Tibial artery (tissue), 4 donors: ENCODE measurements around the gene USPL1.

ENCODE experiments used
- DNase-seq, 2 donors: peaks; one replicate each; pipeline ENCODE4 v3.0.0-alpha.2; 2019
- H3K27ac ChIP-seq, 2 donors: fragments of 200-600 bp; sonication (generic) in 1 of 2; 1 replicate in 1 of 2; 2 replicates in 1 of 2; pipeline ENCODE4 v1.5.1; 2018 to 2019; ENCODE audit warnings: mild to moderate bottlenecking in 1 of 2
- H3K27me3 ChIP-seq, 2 donors: fragments of 200-600 bp; sonication (generic) in 1 of 2; one replicate each; pipeline versions ENCODE4 v1.5.1 to v1.6.0; 2016 to 2019
- H3K36me3 ChIP-seq, 3 donors: fragments of 200-600 bp; sonication (generic) in 2 of 3; one replicate each; pipeline ENCODE4 v1.5.1; 2016 to 2019; ENCODE audit warnings: mild to moderate bottlenecking in 2 of 3
- H3K4me1 ChIP-seq, 4 donors: fragments of 200-600 bp; sonication (generic) in 2 of 4; 1 replicate in 3 of 4; 2 replicates in 1 of 4; pipeline ENCODE4 v1.5.1; 2016 to 2019
- H3K4me3 ChIP-seq, 2 donors: fragments of 200-600 bp; sonication (generic) in 1 of 2; 1 replicate in 1 of 2; 2 replicates in 1 of 2; pipeline ENCODE4 v1.5.1; 2018 to 2019; ENCODE audit warnings: mild to moderate bottlenecking in 2 of 2
- H3K9me3 ChIP-seq, 3 donors: fragments of 200-600 bp; sonication (generic) in 1 of 3; one replicate each; pipeline ENCODE4 v1.5.1; 2016 to 2019
- intact Hi-C: fragments of 100-400 bp; cut with DNase I; formaldehyde crosslinking; loops from one replicate; pipeline ENCODE4 v1.15.0; 2023; ENCODE audit warnings: low total_unique reads
- TF ChIP-seq, protein P1 (sequence below), 2 experiments: fragments of 200-600 bp in 1 of 2; fragments of 450-650 bp in 1 of 2; IDR thresholded peaks; one replicate each; pipeline ENCODE4 v1.5.1; 2017 to 2019; ENCODE audit warnings: antibody characterized with exemption in 2 of 2, mild to moderate bottlenecking in 1 of 2, moderate library complexity in 1 of 2

The USPL1 gene

DNA sequence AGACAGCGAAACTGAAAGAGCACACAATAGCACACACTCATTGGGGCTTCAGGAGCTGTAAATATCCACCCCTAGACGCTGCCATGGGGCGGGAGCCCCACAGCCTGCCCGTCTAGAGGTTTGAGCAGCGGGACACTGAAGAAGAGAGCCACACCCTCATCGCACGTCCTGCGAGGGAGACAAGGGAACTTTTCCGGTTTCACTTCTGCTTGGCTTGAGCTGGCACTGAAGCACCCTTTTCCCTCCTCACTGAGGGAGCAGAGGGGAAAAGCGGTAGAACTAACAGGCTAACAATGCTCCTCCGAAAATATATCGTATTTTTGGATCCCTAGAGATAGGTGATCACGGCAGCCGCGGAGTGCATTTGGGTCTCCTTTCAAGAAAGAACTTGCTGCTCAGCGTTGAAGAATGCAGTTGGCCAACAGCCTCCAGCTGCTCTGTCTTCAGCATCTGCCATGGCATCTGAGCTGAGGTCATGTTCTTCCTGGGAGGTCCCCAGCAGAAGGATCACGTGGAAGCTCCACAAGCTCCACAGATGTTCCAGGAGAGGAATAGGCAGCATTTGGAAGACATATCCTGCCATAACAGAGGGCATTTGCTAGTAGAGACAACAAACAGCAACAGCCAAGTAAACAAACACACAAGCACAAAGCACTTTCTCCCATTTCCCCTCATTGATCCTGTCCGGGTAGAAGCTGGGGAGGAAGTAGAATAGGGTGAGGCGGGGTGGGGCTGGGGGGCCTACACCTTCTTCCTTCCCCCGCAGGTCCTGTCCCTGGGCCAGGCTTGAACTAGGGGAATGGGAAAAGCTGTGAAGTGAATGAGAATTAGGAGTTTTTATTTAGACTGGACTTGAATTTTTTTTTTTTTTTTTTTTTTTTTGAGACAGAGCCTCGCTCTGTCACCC, 72.8 kb downstream of the USPL1 start:
- Histone ChIP-seq H3K4me3 (peak overlapping the region; percentile 43 to 46), H3K9me3 (no peaks in the 10 kb centered on the region), H3K27me3 (no peaks in the 10 kb centered on the region), H3K27ac (peak overlapping the region; percentile 35 to 46), H3K4me1 (peaks cover 0 to 11% (median 2%) of the 10 kb centered on the region in 4 donors), H3K36me3 (no peaks in the 10 kb centered on the region)
- intact Hi-C loops: no loop called here
- TF ChIP-seq, protein P1, sequence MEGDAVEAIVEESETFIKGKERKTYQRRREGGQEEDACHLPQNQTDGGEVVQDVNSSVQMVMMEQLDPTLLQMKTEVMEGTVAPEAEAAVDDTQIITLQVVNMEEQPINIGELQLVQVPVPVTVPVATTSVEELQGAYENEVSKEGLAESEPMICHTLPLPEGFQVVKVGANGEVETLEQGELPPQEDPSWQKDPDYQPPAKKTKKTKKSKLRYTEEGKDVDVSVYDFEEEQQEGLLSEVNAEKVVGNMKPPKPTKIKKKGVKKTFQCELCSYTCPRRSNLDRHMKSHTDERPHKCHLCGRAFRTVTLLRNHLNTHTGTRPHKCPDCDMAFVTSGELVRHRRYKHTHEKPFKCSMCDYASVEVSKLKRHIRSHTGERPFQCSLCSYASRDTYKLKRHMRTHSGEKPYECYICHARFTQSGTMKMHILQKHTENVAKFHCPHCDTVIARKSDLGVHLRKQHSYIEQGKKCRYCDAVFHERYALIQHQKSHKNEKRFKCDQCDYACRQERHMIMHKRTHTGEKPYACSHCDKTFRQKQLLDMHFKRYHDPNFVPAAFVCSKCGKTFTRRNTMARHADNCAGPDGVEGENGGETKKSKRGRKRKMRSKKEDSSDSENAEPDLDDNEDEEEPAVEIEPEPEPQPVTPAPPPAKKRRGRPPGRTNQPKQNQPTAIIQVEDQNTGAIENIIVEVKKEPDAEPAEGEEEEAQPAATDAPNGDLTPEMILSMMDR (IDR thresholded peaks at IDR 0.05): no peak
- DNase-seq: peak; percentile 77 to 81

DNA sequence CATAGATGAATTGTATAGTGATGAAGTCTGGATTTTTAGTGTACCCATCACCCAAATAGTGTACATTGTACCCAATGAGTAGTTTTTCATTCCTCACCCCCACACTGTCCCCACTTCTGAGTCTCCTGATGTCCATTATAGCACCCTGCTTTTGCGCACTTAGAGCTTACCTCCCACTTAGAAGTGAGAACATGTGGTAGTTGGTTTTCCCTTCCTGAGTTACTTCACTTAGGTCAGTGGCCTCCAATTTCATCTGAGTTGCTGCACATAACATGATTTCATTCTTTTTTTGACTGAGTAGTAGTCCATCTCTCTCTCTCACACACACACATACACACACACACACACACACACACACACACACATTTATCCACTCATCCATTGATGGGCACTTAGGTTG, 74.4 kb downstream of the USPL1 start:
- intact Hi-C loops: no loop called here
- H3K9me3 ChIP-seq: no peaks in the 10 kb centered on the region

GRCh38 chr13:30696278-30697176, 78.8 kb downstream of the USPL1 start:
- Histone ChIP-seq H3K27ac (peak overlapping the region in 1 of 2 donors; percentile 42), H3K4me1 (peaks cover 0 to 32% (median 16%) of the 10 kb centered on the region in 4 donors), H3K9me3 (no peaks in the 10 kb centered on the region), H3K4me3 (no peak overlapping the region), H3K36me3 (no peaks in the 10 kb centered on the region), H3K27me3 (no peaks in the 10 kb centered on the region)
- TF ChIP-seq, protein P1 (IDR thresholded peaks at IDR 0.05): no peak
- intact Hi-C loops: no loop called here
- DNase-seq: peak; percentile 60 to 77

More for the DNA sequence above, 74.4 kb downstream of the USPL1 start:
- peak in 1 of 2 donors; percentile 3 for DNase-seq
- no peaks in the 10 kb centered on the region for H3K27me3 ChIP-seq
- H3K36me3 ChIP-seq: no peaks in the 10 kb centered on the region
- H3K4me3 ChIP-seq: no peak overlapping the region
- no peak overlapping the region for H3K27ac ChIP-seq
- TF ChIP-seq, protein P1 (IDR thresholded peaks at IDR 0.05): no peak
- H3K4me1 ChIP-seq: peaks cover 0 to 25% (median 4%) of the 10 kb centered on the region in 4 donors

DNA sequence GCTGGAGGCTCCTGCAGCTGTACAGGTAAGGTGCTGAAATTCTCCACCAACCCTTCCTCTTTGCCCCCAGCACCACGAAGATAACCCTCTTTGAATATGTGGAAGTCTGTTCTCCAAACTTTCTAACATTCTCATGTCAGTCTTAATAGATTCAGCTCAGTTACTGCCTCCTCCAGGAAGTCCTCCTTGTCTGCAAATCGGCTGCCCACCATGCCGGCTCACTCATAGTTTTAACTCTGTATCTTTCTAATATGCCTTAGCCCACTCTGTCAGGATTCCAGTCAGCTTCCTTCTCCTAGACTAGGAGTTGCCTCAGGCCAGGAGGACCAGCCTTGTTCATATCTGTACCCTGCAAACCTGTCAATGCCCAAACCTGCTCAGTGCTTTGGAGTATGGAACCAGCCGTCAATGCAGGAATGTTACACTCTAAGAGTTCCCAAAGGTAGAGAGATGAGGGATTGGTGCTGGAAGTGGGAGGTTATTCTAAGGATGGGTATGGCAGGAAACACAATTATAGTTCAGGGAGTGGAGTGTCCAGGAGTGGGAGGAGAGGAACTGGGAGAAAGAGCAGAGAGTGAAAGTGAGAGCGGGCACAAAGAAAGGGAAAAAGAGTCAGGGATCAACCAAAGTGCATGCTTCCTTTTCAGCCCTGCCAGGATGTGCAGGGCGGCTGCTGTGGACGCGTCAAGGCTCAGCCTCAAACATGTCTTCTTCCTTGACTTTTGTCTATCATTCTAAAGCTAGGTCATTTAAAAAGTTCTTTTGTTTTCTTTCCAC, 79.6 kb downstream of the USPL1 start:
- H3K4me3 ChIP-seq: peak overlapping the region; percentile 15 to 33
- no peaks in the 10 kb centered on the region for H3K27me3 ChIP-seq
- no peaks in the 10 kb centered on the region for H3K36me3 ChIP-seq
- TF ChIP-seq, protein P1 (IDR thresholded peaks at IDR 0.05): no peak
- H3K9me3 ChIP-seq: no peaks in the 10 kb centered on the region
- H3K27ac ChIP-seq: peak overlapping the region; percentile 29 to 42
- peak in 1 of 2 donors; percentile 48 for DNase-seq
- H3K4me1 ChIP-seq: peaks cover 0 to 32% (median 16%) of the 10 kb centered on the region in 4 donors
- intact Hi-C loops: no loop called here

DNA sequence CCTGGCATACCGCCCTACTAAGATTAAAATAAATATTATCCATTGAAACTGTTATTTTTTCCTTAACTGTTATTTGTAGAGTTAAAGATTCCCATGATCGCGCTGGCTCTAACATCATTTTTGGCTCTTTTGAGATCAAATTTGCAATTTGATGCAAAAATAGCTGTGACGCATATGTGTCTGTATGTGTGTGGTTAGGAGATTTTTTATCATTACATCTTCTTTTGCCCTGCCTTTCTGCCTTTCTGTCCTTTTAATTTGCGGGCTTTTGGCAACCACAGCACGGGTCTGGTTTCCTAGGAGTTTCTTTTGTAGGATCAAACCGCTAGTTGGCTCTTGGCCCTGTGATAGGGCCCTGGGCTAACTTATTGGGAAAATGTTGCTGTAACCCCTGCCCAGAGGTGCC, 80.3 kb downstream of the USPL1 start:
- peak overlapping the region; percentile 29 to 42 for H3K27ac ChIP-seq
- DNase-seq: peak in 1 of 2 donors; percentile 51

More for the DNA sequence above, 80.3 kb downstream of the USPL1 start:
- TF ChIP-seq, protein P1 (IDR thresholded peaks at IDR 0.05): no peak
- Histone ChIP-seq H3K9me3 (no peaks in the 10 kb centered on the region), H3K27me3 (no peaks in the 10 kb centered on the region), H3K36me3 (no peaks in the 10 kb centered on the region), H3K4me1 (peaks cover 0 to 32% (median 16%) of the 10 kb centered on the region in 4 donors), H3K4me3 (peak overlapping the region; percentile 15 to 33)
- intact Hi-C loops: no loop called here
